GM23338 (cell line): ENCODE measurements around the gene C1orf198. TPM values are rescaled to one million over a fixed set of nuclear protein-coding genes. Genes with fewer than 3 reads are reported as not detected.

ENCODE experiments used
- ATAC-seq: fragments of 200-7000 bp; cut with Tn5 transposase; 3 replicates; pipeline ENCODE4 v1.9.1; 2020
- DNase-seq: peaks from one replicate; pipeline ENCODE4 v3.0.0-alpha.2; 2015; ENCODE audit warnings: low spot score
- H2AFZ ChIP-seq: fragments of 200-600 bp; sonication (generic); 2 replicates; pipeline ENCODE4 v1.8.0; 2016; ENCODE audit warnings: antibody characterized with exemption, mild to moderate bottlenecking, moderate library complexity
- H3F3A ChIP-seq: fragments of 200-600 bp; sonication (generic); replicated peaks from 2 replicates; pipeline ENCODE4 v1.8.0; 2017; ENCODE audit warnings: antibody characterized with exemption, mixed run types, low read depth
- H3K27ac ChIP-seq: fragments of 200-600 bp; sonication (generic); 2 replicates; pipeline ENCODE4 v1.6.1; 2016; ENCODE audit warnings: low read depth
- H3K27me3 ChIP-seq: fragments of 200-600 bp; sonication (generic); 2 replicates; pipeline ENCODE4 v1.8.0; 2016; ENCODE audit warnings: mild to moderate bottlenecking, mixed run types, moderate library complexity; ENCODE audit not compliant: insufficient read depth
- H3K36me3 ChIP-seq: fragments of 200-600 bp; sonication (generic); 2 replicates; pipeline ENCODE4 v1.8.0; 2016; ENCODE audit warnings: mild to moderate bottlenecking; ENCODE audit not compliant: insufficient read depth
- H3K4me1 ChIP-seq: fragments of 200-600 bp; sonication (generic); 2 replicates; pipeline ENCODE4 v1.8.0; 2016; ENCODE audit warnings: mild to moderate bottlenecking, moderate library complexity; ENCODE audit not compliant: insufficient read depth
- H3K4me2 ChIP-seq: fragments of 200-600 bp; sonication (generic); 2 replicates; pipeline ENCODE4 v1.7.1; 2017; ENCODE audit warnings: mixed run types
- H3K4me3 ChIP-seq: fragments of 200-600 bp; sonication (generic); 2 replicates; pipeline ENCODE4 v1.6.1; 2016; ENCODE audit warnings: mixed run types
- H3K79me2 ChIP-seq: fragments of 200-600 bp; sonication (generic); replicated peaks from 2 replicates; pipeline ENCODE4 v1.8.0; 2017; ENCODE audit warnings: mild to moderate bottlenecking; ENCODE audit not compliant: insufficient read depth
- H3K9me2 ChIP-seq: fragments of 200-600 bp; sonication (generic); 2 replicates; pipeline ENCODE4 v1.8.0; 2017; ENCODE audit not compliant: insufficient read depth
- H4K20me1 ChIP-seq: fragments of 200-600 bp; sonication (generic); replicated peaks from 2 replicates; pipeline ENCODE4 v1.8.0; 2017; ENCODE audit warnings: mild to moderate bottlenecking; ENCODE audit not compliant: insufficient read depth
- H3K27ac Mint-ChIP-seq: 2 replicates; pipeline ENCODE4 v1.8.0; 2020; ENCODE audit warnings: inconsistent platforms, mild to moderate bottlenecking, moderate library complexity, mixed read lengths
- H3K27me3 Mint-ChIP-seq: 3 replicates; pipeline ENCODE4 v1.8.0; 2022; ENCODE audit warnings: low read depth, mild to moderate bottlenecking, moderate library complexity, mixed read lengths, inconsistent platforms; ENCODE audit not compliant: insufficient read depth, poor library complexity
- H3K36me3 Mint-ChIP-seq: 3 replicates; pipeline ENCODE4 v1.8.0; 2021; ENCODE audit warnings: low read depth, mild to moderate bottlenecking, inconsistent platforms, moderate library complexity, mixed read lengths
- H3K4me1 Mint-ChIP-seq: 3 replicates; pipeline ENCODE4 v1.8.0; 2020; ENCODE audit warnings: mild to moderate bottlenecking, inconsistent platforms, mixed read lengths
- H3K4me3 Mint-ChIP-seq: 3 replicates; pipeline ENCODE4 v1.8.0; 2021; ENCODE audit warnings: moderate library complexity, mild to moderate bottlenecking, inconsistent platforms, mixed read lengths
- H3K9me3 Mint-ChIP-seq: 3 replicates; pipeline ENCODE4 v1.8.0; 2020; ENCODE audit warnings: moderate library complexity, mild to moderate bottlenecking, inconsistent platforms, mixed read lengths
- CREB1 ChIP-seq: fragments of 250-450 bp; sonication (Bioruptor Pico); IDR thresholded peaks from 2 replicates; pipeline ENCODE4 v1.5.0; 2020; ENCODE audit warnings: low read depth, mild to moderate bottlenecking, moderate library complexity
- EZH2 ChIP-seq: fragments of 200-600 bp; sonication (generic); IDR thresholded peaks from one replicate; pipeline ENCODE4 v1.8.0; 2017; ENCODE audit warnings: antibody characterized with exemption, mild to moderate bottlenecking, low read depth; ENCODE audit not compliant: unreplicated experiment
- EZH2phosphoT487 ChIP-seq: fragments of 200-600 bp; sonication (generic); IDR thresholded peaks from one replicate; pipeline ENCODE4 v1.8.1; 2018; ENCODE audit warnings: antibody characterized with exemption; ENCODE audit not compliant: unreplicated experiment
- JUNB ChIP-seq: IDR thresholded peaks from one replicate; pipeline ENCODE4 v1.6.1; 2016; ENCODE audit warnings: antibody characterized with exemption; ENCODE audit not compliant: unreplicated experiment
- NANOG ChIP-seq: IDR thresholded peaks from 2 replicates; pipeline ENCODE4 v1.6.1; 2016; ENCODE audit warnings: antibody characterized with exemption, borderline replicate concordance
- POLR2AphosphoS5 ChIP-seq: IDR thresholded peaks from 2 replicates; pipeline ENCODE4 v1.6.1; 2016; ENCODE audit warnings: antibody characterized with exemption, low read depth
- STAT1 ChIP-seq: IDR thresholded peaks from one replicate; pipeline ENCODE4 v1.6.1; 2016; ENCODE audit warnings: antibody characterized with exemption; ENCODE audit not compliant: unreplicated experiment
- ZNF114 ChIP-seq: fragments of 250-450 bp; sonication (Bioruptor Pico); IDR thresholded peaks from 2 replicates; pipeline ENCODE4 v1.5.0; 2020; ENCODE audit warnings: mild to moderate bottlenecking, moderate library complexity
- ZNF331 ChIP-seq: fragments of 250-450 bp; sonication (Bioruptor Pico); IDR thresholded peaks from 2 replicates; pipeline ENCODE4 v1.5.0; 2020; ENCODE audit warnings: low read depth, mild to moderate bottlenecking, moderate library complexity
- polyA plus RNA-seq: library from polyadenylated mRNA; unstranded; fragments of >200 nt; fragmentation: Nextera tagmentation; extraction: Ambion mirVana; gene quantifications from 2 replicates; pipeline ENCODE4 v1.2.1, GENCODE V29; 2016
- total RNA-seq: library from RNA; depleted of rRNA; stranded (reverse); fragments of >200 nt; shearing (Covaris generic); gene quantifications from 2 replicates; pipeline ENCODE4 v1.2.3, GENCODE V29; 2014
- TF ChIP-seq, protein P1 (sequence below), 2 experiments: fragments of 200-600 bp in 1 of 2; sonication (generic) in 1 of 2; conservative IDR thresholded peaks; 2 replicates each; pipeline versions ENCODE4 v1.5.1 to v1.6.1; 2016 to 2017; ENCODE audit warnings: antibody characterized with exemption in 2 of 2, low read depth in 2 of 2, mild to moderate bottlenecking in 2 of 2, moderate library complexity in 1 of 2
- TF ChIP-seq, protein P2 (sequence below): fragments of 250-450 bp; sonication (Bioruptor Pico); IDR thresholded peaks from 2 replicates; pipeline ENCODE4 v1.5.0; 2020; ENCODE audit warnings: mild to moderate bottlenecking, moderate library complexity
- TF ChIP-seq, protein P3 (sequence below): IDR thresholded peaks from one replicate; pipeline ENCODE4 v1.6.1; 2018; ENCODE audit warnings: antibody characterized with exemption; ENCODE audit not compliant: unreplicated experiment
- TF ChIP-seq, protein P4 (sequence below): IDR thresholded peaks from 2 replicates; pipeline ENCODE4 v1.6.1; 2016; ENCODE audit warnings: antibody characterized with exemption

The C1orf198 gene
- total and polyA plus RNA-seq, 2 experiments from 2014 or later, result 14.9 to 46.6 TPM

DNA sequence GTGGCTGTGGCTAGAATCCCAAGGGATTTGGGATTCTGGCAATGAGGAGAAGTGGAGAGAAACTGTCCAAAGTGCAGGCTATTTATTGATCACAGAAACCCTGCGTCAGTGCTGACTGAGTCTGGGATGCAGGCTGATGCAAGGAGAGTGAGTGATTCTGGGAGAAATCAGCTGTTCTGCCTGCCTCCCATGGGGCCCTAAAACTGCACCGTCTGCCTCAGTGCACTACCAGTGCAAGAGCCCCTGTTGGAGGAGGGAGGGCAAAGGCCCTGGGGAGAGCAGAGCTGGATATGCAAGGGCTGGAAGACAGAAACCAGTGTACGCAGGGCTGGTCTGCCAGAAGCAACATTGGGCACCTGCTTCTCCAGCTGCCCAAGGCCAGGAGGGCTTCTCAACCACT, 42.6 kb downstream of the C1orf198 start:
- no peak overlapping the region for H3K27ac ChIP-seq
- DNase-seq, result no peak
- H3K27ac Mint-ChIP-seq, result no peak overlapping the region

More for the DNA sequence above, 42.6 kb downstream of the C1orf198 start:
- Mint-ChIP-seq H3K4me1 (no peaks in the 10 kb centered on the region), H3K27me3 (peaks cover 2% of the 10 kb centered on the region), H3K4me3 (no peak overlapping the region), H3K36me3 (no peaks in the 10 kb centered on the region), H3K9me3 (no peaks in the 10 kb centered on the region)
- no peak overlapping the region for H3K4me3 ChIP-seq
- TF ChIP-seq, protein P1, sequence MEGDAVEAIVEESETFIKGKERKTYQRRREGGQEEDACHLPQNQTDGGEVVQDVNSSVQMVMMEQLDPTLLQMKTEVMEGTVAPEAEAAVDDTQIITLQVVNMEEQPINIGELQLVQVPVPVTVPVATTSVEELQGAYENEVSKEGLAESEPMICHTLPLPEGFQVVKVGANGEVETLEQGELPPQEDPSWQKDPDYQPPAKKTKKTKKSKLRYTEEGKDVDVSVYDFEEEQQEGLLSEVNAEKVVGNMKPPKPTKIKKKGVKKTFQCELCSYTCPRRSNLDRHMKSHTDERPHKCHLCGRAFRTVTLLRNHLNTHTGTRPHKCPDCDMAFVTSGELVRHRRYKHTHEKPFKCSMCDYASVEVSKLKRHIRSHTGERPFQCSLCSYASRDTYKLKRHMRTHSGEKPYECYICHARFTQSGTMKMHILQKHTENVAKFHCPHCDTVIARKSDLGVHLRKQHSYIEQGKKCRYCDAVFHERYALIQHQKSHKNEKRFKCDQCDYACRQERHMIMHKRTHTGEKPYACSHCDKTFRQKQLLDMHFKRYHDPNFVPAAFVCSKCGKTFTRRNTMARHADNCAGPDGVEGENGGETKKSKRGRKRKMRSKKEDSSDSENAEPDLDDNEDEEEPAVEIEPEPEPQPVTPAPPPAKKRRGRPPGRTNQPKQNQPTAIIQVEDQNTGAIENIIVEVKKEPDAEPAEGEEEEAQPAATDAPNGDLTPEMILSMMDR (conservative IDR thresholded peaks at IDR 0.05; ENCODE audit: low read depth in 2 of 2), result no peak
- TF ChIP-seq, protein P2, sequence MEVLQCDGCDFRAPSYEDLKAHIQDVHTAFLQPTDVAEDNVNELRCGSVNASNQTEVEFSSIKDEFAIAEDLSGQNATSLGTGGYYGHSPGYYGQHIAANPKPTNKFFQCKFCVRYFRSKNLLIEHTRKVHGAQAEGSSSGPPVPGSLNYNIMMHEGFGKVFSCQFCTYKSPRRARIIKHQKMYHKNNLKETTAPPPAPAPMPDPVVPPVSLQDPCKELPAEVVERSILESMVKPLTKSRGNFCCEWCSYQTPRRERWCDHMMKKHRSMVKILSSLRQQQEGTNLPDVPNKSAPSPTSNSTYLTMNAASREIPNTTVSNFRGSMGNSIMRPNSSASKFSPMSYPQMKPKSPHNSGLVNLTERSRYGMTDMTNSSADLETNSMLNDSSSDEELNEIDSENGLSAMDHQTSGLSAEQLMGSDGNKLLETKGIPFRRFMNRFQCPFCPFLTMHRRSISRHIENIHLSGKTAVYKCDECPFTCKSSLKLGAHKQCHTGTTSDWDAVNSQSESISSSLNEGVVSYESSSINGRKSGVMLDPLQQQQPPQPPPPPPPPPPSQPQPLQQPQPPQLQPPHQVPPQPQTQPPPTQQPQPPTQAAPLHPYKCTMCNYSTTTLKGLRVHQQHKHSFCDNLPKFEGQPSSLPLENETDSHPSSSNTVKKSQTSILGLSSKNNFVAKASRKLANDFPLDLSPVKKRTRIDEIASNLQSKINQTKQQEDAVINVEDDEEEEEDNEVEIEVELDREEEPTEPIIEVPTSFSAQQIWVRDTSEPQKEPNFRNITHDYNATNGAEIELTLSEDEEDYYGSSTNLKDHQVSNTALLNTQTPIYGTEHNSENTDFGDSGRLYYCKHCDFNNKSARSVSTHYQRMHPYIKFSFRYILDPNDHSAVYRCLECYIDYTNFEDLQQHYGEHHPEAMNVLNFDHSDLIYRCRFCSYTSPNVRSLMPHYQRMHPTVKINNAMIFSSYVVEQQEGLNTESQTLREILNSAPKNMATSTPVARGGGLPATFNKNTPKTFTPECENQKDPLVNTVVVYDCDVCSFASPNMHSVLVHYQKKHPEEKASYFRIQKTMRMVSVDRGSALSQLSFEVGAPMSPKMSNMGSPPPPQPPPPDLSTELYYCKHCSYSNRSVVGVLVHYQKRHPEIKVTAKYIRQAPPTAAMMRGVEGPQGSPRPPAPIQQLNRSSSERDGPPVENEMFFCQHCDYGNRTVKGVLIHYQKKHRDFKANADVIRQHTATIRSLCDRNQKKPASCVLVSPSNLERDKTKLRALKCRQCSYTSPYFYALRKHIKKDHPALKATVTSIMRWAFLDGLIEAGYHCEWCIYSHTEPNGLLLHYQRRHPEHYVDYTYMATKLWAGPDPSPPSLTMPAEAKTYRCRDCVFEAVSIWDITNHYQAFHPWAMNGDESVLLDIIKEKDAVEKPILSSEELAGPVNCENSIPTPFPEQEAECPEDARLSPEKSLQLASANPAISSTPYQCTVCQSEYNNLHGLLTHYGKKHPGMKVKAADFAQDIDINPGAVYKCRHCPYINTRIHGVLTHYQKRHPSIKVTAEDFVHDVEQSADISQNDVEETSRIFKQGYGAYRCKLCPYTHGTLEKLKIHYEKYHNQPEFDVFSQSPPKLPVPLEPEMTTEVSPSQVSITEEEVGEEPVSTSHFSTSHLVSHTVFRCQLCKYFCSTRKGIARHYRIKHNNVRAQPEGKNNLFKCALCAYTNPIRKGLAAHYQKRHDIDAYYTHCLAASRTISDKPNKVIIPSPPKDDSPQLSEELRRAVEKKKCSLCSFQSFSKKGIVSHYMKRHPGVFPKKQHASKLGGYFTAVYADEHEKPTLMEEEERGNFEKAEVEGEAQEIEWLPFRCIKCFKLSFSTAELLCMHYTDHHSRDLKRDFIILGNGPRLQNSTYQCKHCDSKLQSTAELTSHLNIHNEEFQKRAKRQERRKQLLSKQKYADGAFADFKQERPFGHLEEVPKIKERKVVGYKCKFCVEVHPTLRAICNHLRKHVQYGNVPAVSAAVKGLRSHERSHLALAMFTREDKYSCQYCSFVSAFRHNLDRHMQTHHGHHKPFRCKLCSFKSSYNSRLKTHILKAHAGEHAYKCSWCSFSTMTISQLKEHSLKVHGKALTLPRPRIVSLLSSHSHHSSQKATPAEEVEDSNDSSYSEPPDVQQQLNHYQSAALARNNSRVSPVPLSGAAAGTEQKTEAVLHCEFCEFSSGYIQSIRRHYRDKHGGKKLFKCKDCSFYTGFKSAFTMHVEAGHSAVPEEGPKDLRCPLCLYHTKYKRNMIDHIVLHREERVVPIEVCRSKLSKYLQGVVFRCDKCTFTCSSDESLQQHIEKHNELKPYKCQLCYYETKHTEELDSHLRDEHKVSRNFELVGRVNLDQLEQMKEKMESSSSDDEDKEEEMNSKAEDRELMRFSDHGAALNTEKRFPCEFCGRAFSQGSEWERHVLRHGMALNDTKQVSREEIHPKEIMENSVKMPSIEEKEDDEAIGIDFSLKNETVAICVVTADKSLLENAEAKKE (CRISPR knock-in tag), result no peak
- TF ChIP-seq EZH2phosphoT487, result no peak
- TF ChIP-seq JUNB, result no peak
- TF ChIP-seq STAT1, result no peak
- TF ChIP-seq EZH2, result no peak
- no peak for TF ChIP-seq POLR2AphosphoS5
- TF ChIP-seq, protein P3, sequence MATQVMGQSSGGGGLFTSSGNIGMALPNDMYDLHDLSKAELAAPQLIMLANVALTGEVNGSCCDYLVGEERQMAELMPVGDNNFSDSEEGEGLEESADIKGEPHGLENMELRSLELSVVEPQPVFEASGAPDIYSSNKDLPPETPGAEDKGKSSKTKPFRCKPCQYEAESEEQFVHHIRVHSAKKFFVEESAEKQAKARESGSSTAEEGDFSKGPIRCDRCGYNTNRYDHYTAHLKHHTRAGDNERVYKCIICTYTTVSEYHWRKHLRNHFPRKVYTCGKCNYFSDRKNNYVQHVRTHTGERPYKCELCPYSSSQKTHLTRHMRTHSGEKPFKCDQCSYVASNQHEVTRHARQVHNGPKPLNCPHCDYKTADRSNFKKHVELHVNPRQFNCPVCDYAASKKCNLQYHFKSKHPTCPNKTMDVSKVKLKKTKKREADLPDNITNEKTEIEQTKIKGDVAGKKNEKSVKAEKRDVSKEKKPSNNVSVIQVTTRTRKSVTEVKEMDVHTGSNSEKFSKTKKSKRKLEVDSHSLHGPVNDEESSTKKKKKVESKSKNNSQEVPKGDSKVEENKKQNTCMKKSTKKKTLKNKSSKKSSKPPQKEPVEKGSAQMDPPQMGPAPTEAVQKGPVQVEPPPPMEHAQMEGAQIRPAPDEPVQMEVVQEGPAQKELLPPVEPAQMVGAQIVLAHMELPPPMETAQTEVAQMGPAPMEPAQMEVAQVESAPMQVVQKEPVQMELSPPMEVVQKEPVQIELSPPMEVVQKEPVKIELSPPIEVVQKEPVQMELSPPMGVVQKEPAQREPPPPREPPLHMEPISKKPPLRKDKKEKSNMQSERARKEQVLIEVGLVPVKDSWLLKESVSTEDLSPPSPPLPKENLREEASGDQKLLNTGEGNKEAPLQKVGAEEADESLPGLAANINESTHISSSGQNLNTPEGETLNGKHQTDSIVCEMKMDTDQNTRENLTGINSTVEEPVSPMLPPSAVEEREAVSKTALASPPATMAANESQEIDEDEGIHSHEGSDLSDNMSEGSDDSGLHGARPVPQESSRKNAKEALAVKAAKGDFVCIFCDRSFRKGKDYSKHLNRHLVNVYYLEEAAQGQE, result no peak
- TF ChIP-seq ZNF114, result no peak
- TF ChIP-seq CREB1 (CRISPR knock-in tag), result no peak
- no peak for TF ChIP-seq ZNF331
- TF ChIP-seq NANOG, result no peak
- TF ChIP-seq, protein P4, sequence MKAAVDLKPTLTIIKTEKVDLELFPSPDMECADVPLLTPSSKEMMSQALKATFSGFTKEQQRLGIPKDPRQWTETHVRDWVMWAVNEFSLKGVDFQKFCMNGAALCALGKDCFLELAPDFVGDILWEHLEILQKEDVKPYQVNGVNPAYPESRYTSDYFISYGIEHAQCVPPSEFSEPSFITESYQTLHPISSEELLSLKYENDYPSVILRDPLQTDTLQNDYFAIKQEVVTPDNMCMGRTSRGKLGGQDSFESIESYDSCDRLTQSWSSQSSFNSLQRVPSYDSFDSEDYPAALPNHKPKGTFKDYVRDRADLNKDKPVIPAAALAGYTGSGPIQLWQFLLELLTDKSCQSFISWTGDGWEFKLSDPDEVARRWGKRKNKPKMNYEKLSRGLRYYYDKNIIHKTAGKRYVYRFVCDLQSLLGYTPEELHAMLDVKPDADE, result no peak
- no peak for ATAC-seq
- no peaks in the 10 kb centered on the region for H3K36me3 ChIP-seq
- no peaks in the 10 kb centered on the region for H3K79me2 ChIP-seq
- H3K27me3 ChIP-seq, result no peaks in the 10 kb centered on the region
- no peak overlapping the region for H3K4me2 ChIP-seq
- no peaks in the 10 kb centered on the region for H3F3A ChIP-seq
- H3K9me2 ChIP-seq, result no peaks in the 10 kb centered on the region
- H3K4me1 ChIP-seq, result no peaks in the 10 kb centered on the region
- no peak overlapping the region for H2AFZ ChIP-seq
- H4K20me1 ChIP-seq, result no peaks in the 10 kb centered on the region; the same call in 1 of the 2 replicates
